Endothelial cell of umbilical vein (primary cell): Measurements from ENCODE around the gene RGS6.

Experiments used
- EZH2 ChIP-seq: IDR thresholded peaks from 2 replicates; pipeline ENCODE4 v1.6.1; 2012; ENCODE audit warnings: borderline replicate concordance, low read depth, mild to moderate bottlenecking, moderate library complexity, low read length, inconsistent platforms; ENCODE audit not compliant: severe bottlenecking
- TF ChIP-seq, protein P1 (sequence below): IDR thresholded peaks from 2 replicates; pipeline ENCODE4 v1.6.1; 2011; ENCODE audit not compliant: insufficient read depth, insufficient read length

DNA sequence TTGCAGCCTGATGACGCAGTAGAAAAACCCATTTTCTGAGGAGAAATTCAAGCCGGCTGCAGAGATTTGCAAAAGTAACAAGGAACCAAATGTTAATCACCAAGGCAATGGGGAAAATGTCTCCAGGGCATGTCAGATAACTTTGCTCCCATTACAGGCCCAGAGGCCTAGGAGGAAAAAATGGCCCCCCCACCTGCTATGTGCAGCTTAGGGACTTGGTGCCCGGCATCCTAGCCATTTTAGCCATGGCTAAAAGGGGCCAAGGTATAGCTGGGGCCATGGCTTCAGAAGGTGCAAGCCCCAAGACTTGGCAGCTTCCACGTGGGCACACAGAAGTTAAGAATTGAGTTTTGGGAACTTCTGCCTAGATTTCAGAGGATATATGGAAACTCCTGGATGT, 351.9 kb downstream of the RGS6 start:
- TF ChIP-seq, protein P1, sequence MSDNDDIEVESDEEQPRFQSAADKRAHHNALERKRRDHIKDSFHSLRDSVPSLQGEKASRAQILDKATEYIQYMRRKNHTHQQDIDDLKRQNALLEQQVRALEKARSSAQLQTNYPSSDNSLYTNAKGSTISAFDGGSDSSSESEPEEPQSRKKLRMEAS: no peak
- no peak for TF ChIP-seq EZH2
